HG02798 (cell line): Measurements from ENCODE around the gene ADGRV1.

ENCODE experiments used
- ATAC-seq: cut with Tn5 transposase; IDR thresholded peaks from one replicate; pipeline ENCODE4 v1.9.1; 2021; ENCODE audit warnings: mild to moderate bottlenecking; ENCODE audit not compliant: unreplicated experiment, poor library complexity

ADGRV1 gene

GRCh38 chr5:91139572-91140200 is 581.1 kb downstream of the ADGRV1 start:
- ATAC-seq, result no peak

- ATAC-seq, result no peak
Observed at GRCh38 chr5:91140657-91141056, 582.1 kb downstream of the ADGRV1 start.

- ATAC-seq, result no peak
Observed at GRCh38 chr5:91141642-91142041, 583.0 kb downstream of the ADGRV1 start.

GRCh38 chr5:91142386-91142785 is 583.8 kb downstream of the ADGRV1 start:
- no peak for ATAC-seq

GRCh38 chr5:91142819-91143218 is 584.2 kb downstream of the ADGRV1 start:
- ATAC-seq, result no peak

GRCh38 chr5:91143840-91144239 is 585.2 kb downstream of the ADGRV1 start:
- no peak for ATAC-seq

GRCh38 chr5:91144491-91145332 is 586.1 kb downstream of the ADGRV1 start:
- no peak for ATAC-seq

DNA sequence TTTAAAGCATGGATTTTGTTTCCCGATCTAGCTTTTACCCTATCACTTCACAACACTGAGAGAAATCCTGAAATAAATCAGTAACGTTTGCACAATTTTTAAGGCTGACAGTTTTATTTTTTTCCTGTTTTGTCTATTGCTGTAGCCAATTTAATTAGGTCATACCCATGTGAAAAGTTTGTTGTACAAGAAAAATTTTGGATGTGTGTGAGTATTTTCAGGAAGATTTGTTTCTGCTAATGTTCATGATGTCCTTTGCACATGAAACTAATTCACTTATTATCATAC is 586.7 kb downstream of the ADGRV1 start:
- ATAC-seq, result no peak

- no peak for ATAC-seq
Observed at GRCh38 chr5:91146230-91146629, 587.6 kb downstream of the ADGRV1 start.

DNA sequence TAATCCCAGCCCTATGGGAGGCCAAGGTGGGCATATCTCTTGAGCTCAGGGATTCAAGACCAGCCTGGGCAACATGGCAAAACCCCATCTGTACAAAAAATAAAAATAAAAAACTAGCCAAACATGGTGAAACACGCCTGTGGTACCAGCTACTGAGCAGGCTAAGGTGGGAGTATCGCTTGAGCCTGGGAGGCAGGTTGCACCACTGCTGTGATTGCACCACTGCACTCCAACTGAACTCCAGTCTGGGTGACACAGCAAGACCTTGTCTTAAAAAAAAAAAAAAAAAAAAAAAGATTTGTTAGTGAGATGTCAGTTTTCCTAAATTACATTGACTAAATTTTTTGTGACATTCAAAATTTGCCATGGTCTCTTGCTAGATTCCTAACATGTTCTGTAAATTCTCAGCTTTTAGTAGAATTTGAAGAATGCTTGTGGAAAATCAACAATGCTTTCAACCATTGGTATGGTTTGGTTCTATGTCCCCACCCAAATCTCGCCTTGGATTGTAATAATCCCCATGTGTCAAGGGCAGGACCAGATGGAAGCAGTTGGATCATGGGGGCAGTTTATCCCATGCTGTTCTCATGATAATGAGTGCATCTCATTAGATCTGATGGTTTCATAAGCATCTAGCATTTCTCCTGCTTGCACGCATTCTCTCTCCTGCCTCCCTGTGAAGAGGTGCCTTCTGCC is 588.5 kb downstream of the ADGRV1 start:
- ATAC-seq, result no peak

GRCh38 chr5:91150234-91150633 is 591.6 kb downstream of the ADGRV1 start:
- ATAC-seq, result no peak

- ATAC-seq, result no peak
Observed at GRCh38 chr5:91150636-91151035, 592.0 kb downstream of the ADGRV1 start.

DNA sequence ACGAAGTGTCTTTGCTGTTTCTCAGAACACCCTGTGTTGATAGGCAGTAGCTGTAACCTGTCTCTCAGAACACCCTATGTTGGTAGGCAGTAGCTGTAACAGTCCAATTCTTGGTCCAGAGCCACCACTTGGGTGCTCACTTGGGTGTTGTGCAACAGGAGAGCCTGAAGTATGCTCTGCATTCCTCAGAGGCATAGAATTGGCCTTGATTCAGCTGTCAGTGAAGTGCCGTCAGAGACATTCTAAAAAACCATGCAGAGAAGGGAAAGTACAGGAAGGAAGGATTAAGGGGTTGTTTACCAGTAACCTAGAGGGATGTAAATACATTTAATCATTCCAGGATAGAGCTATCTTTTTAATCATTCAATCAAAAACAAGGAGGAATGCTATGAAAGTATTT is 593.4 kb downstream of the ADGRV1 start:
- ATAC-seq, result no peak

DNA sequence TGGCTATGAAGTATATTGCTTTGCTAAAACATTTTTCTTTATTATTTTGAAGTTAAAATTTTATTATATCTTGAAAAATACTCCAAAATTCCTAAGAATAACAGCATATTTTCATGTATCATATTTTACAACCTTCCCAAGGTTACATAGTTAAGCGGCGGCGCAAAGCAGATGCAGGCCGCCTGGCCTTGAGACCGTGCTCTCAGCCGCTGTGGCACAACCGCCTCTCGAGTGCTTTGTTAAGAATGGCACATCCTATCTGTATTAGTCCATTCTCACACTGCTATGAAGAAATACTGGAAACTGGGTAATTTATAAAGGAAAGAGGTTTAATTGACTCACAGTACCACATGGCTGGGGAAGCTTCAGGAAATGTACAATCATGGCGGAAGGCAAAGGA is 595.7 kb downstream of the ADGRV1 start:
- no peak for ATAC-seq

DNA sequence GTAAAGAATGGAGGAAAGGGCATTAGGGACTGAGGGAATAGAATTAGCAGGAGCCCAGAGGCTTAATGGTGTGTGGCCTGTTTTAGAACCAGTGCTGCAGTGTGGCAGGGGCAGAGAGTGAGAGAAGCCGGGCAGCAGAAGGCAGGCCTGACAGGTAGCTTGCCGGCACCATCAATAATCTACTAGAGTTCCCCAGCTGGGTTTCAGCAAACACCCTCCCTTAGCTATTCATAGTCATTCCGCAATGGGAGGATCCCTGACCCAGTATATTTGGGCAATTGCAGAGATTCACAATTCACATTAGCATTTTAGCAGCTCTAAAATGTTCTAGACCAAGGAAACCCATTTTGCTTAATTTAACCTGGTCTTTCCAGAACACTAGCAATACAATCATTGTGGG is 596.7 kb downstream of the ADGRV1 start:
- no peak for ATAC-seq

- ATAC-seq, result no peak
Observed at GRCh38 chr5:91156242-91156641, 597.6 kb downstream of the ADGRV1 start.

DNA sequence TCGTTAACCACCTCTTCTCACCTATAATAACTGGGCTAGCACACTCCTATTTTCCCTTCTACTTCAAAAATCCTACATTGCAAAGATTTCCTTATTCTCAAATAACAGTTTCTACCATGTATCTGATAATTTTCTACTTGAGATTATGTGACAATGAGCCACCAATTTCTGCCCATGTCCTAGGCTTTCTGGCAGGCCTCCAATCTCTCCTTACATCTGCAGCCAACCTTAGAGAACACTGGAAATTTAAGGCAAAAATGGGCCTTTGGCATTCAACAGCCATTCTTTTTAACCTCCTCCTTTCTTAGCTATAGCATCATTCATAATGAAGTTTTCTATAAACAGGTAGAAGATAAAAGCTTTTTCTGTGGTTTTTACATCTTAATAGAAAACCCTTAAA is 599.4 kb downstream of the ADGRV1 start:
- no peak for ATAC-seq

- ATAC-seq, result no peak
Observed at GRCh38 chr5:91159647-91160046, 601.0 kb downstream of the ADGRV1 start.

GRCh38 chr5:91160714-91161285 is 602.2 kb downstream of the ADGRV1 start:
- ATAC-seq, result no peak

DNA sequence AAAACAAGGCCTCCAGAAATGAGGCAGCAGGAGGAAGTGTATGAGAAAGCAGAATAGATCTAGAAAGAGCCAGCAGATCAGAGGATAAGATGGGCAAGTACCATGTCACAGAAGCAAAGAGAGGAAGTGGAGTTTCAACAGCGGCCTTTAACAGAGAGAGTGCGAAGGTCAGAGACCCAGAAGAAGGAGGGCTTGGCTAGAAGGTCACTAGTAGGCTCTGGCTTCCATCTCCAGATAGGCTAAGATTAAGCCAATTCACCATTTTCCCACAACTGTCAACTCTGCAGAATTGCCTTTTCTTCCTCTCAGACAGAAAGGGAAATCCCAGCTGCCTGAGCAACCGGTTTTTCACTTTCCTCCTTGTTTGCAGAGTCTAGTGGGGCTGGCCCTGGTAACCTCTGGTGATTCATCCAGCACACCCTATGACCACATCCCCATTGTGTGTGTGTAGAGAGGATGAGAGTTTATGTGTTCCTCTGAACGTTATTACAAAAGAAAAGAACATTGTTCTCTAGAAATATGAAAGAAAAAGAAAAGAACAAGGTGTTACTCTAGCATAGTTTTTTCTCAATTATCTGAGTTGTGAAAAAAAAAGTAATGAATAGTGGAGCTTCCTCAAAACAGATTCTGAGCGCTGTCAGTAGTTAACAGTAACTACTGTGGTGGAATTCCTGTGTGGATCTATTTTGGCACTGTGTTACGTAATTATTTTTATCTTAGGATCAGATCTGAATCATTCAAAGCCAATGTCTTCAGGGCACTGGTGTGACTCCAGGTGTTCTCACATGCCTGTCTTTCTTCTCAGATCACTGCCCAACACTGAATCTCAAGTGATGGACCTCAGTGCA is 604.2 kb downstream of the ADGRV1 start:
- peak; percentile 98 for ATAC-seq
